GM19438 (cell line): Measurements from ENCODE around the gene PIAS2.
"Not testable (repeated sequence)": the region's sequence is repeated elsewhere in the genome, so short reads cannot be mapped to it uniquely, and the experiment has no call there.

ENCODE experiments used
- ATAC-seq: cut with Tn5 transposase; IDR thresholded peaks from one replicate; pipeline ENCODE4 v1.9.1; 2021; ENCODE audit warnings: low read depth; ENCODE audit not compliant: unreplicated experiment

PIAS2 gene

DNA sequence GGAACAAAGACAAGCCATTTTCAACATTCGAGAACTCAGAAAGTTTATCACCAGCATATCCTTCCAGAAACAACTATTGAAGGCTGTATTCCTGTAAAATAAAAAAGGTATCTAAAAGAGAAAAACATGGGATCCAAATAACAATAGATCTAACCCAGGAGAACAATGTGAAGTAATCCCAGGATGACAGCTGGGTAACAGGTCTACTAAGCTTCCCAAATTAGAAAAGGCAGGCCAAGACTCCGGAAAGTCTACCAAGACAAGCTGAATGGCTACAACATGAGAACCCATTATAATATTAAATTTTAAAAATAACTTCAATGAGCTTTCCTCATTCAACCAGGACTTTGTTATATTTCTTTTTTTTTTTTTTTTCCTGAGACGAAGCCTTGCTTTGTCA, 6.5 kb downstream of the PIAS2 start:
- no peak for ATAC-seq

DNA sequence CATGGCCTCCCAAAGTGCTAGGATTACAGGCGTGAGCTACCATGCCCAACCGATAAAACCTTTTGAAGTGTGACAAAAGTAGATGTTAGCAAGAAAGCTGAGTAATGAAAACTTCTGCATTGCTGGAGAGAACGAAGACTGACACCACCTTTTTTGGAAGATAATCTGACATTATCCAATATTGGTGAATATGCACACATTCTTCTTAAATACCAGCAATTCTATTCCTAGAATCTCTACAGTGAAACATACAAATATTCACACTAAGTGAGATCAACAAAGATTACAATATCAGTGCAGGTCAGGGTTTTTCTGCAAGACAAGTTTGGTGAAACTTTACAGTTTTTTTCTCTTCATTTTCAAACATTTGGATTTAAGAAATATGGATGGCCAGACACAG, 7.8 kb downstream of the PIAS2 start:
- no peak for ATAC-seq

DNA sequence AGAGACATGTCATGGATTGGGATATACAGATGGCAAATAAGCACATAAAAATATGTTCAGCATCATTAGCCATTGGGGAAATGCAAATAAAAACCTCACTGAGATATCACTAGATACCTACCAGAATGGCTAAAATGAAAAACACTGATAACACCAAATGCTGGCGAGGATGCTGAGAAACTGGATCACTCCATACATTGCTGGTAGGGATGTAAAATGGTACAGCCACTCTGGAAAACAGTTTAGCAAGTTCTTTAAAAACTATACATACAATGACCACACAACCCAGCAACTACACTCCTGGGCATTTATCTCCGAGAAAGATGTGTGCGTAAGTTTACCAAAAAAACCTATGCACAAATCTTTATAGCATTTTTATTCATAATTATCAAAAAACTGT, 13.9 kb downstream of the PIAS2 start:
- ATAC-seq, result no peak

DNA sequence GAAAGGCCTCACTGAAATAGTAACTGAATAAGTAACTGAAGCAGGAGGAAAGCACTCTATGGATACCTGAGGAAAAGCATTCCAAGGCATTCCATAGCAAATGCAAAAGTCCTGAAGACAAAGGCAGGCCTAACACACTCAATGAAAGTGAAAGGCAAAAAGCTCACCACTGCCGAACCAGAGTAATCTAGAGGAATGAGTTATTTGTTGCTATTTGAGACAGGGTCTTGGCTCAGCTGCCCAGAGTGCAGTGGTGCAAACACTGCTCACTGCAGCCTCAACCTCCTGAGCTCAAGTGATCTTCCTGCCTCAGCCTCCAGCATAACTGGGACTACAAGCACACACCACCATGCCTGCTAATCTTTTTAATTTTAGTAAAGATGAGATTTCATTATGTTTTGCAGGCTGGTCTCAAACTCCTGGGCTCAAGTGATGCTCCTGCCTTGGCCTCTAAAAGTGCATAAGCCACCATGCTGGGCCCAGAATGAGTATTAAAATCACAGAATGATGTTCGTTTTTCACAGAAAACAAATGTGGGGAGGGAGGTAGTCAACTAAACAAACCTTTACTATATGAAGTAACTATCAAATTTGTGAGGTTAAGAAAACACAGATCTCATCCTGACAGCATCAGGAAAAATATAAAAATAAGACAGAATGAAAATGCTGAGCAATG, 17.9 kb downstream of the PIAS2 start:
- peak; percentile 82 for ATAC-seq

DNA sequence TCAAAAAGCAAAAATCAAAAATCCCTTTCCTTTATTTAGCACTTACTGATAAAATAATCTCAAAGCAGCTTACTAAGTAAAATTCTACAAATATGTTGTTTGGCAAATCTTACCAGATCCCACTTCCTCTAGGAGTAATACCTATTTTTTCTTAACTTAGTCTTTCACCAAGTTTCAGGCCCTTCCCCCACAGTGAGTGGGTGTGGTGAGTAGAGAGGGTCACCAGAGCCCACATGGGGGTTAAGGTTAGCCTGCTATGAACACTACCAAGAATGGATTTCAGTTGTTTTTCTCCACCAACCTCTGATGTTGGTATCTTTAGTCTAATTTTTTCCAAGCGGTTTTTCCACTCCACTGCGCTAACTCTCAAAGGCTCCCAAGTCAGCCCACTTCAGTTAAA, 23.2 kb downstream of the PIAS2 start:
- no peak for ATAC-seq

DNA sequence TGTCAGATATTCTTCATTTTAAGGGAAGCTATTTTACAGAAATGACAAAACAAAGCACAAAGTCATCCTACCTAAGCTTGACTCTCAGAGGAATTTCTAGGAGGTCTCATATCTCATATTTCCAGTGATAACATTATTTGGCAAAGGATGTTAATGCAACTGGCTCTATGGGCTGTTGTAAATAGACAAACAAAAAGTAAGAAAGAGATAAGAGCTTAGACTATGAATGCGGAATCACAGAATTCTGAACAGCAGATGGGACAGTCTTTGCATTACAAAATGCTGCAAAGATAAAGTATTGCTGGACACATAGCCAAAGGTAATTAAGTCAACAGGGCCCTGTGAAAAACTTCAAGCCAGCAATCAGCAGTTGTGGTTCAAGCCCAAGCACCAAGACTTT, 23.9 kb downstream of the PIAS2 start:
- no peak for ATAC-seq

DNA sequence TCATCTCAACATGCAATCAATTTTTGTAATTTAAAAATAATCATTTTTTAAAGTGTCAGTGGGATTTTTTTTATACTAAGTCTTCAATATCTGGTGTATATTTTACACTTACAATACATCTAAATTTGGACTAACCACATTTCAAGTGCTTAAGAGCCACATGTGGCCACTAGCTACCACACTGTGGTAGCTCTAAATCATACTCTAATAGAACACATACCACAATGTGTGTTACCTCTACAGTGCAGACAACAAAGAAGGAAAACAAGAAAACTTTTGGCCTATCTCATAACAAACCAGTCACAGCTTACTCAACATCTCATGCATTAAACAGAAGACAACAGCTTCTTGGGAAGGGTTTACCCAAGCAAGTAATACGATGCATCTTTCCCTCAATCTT, 24.5 kb downstream of the PIAS2 start:
- ATAC-seq, result no peak

DNA sequence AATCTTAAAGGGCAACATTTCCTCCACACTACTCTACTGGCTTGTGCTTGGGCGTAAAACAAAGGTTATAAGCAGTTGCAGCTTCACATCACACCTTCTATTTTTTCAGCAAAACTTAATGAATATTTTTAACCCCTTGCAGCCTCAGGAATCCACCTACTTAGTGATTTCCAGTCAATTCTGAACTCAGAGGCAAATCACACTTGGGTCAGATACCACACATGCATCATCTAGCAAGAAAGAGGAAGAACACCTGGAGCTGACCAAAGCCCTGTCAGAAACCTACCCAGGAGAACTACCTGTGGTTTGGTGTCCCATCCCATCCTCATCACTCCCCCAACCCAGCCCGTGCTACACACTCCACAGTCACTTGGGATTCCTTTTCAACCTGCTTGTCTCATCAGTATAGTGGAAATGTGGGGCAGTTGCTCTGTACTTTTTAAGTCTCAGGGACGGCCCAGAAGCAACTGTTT, 25.5 kb downstream of the PIAS2 start:
- peak; percentile 75 for ATAC-seq

DNA sequence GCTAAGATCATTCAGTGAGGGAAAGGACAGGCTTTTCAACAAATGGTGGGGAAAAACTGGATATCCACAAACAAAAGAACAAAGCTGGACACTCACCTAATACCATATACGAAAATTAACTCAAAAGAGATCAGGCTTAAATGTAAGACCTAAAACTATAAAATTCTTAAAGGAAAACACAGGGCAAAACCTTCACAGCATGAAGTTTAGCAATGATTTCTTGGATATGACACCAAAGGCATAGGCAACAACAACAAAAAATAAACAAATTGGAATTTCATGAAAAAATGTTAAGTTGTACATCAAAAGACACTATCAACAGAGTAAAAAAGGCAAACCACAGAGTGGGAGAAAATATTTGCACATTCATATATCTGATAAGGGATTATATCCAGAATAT, 28.3 kb downstream of the PIAS2 start:
- ATAC-seq, result no peak

DNA sequence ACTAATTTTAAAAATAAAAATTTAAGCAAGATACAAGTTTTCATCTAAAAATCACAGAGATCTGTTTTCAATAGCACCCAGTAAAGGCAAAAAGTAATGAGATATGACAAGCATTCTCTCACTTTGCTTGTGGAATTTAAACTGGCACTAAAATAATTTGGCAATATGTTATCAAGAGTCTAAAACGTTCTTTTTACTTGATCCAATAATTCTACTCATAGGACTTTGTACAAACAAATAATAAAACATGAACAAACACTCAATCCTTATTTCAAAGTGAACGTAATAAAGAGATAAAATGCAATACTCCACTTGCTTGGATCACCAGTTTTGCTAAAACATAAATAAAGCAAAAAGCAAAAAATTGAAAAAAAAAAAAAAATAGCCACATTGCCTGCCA, 30.4 kb downstream of the PIAS2 start:
- ATAC-seq, result no peak

DNA sequence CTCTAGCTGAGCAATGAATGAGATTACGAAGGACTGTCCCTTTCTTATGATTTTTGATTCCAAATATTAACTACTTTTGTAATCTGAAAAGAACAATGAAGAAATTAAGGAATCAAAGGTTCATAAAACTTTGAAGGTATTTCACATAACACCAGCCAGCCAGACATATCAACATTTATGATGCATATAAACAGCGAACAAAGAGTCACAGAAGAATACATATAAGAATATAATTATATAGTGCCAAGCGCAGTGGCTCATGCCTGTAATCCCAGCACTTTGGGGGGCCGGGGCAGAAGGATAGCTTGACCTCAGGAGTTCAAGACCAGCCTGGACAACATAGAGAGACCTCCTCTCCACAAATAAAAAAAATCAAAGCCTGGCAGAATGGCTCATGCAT, 34.1 kb downstream of the PIAS2 start:
- no peak for ATAC-seq

DNA sequence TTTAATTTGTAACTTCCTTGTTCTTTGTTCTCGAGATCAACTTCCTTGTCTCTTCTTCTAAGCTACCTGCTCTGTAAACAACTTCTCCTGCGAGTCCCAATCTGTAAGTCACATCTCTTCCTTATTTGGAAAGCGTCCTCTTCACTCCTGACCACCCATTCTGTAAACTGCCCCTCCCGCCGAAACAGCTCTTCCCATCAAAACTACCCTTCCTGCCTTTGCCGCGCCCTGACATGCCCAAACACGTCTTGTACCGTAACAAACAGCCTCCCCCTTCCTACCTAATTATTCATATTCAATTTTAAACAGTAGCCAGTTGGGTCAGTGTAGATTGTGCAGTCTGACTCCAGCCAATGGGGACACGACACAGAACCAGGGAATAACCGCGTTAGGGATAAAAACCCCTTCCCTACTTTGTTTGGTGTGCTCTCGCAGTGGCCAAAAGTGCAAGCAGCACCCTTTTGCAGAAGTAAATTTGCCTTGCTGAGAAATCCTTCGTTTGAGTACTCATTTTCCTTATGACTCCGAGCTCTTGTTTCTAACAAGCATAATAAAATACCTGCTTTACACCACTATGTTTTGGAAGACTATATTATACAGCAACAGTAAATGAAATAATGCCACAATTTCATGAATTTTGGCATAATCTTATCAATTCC, 39.8 kb downstream of the PIAS2 start:
- no peak for ATAC-seq

DNA sequence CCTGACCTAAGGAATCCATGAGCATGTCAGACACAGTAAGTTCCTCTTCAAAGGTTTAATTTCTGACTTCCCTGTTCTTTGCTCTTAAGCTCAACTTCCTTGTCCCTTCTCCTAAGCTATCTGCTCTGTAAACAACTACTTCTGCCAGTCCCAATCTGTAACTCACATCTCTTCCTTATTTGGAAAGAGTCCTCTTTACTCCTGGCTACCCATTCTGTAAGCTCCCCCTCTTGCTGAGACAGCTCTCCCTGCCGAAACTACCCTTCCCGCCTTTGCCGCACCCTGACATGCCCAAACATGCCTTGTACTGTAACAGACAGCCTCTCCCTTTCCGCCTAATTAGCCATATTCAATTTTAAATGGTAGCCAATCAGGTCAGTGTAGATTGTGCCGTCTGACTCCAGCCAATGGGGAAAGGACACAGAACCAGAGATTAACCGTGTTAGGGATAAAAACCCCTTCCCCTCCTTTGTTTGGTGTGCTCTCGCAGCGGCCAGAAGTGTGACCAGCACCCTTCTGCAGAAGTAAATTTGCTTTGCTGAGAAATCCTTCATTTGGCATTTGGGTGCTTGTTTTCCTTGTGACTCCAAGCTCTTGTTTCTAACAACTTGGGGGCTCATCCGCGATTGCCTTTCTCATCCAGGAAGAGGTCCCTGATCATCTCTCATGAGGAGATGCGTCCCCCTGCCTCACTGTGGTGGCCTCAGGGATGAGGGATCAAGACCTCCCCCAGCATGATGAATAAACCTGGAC, 49.0 kb downstream of the PIAS2 start:
- no peak for ATAC-seq

DNA sequence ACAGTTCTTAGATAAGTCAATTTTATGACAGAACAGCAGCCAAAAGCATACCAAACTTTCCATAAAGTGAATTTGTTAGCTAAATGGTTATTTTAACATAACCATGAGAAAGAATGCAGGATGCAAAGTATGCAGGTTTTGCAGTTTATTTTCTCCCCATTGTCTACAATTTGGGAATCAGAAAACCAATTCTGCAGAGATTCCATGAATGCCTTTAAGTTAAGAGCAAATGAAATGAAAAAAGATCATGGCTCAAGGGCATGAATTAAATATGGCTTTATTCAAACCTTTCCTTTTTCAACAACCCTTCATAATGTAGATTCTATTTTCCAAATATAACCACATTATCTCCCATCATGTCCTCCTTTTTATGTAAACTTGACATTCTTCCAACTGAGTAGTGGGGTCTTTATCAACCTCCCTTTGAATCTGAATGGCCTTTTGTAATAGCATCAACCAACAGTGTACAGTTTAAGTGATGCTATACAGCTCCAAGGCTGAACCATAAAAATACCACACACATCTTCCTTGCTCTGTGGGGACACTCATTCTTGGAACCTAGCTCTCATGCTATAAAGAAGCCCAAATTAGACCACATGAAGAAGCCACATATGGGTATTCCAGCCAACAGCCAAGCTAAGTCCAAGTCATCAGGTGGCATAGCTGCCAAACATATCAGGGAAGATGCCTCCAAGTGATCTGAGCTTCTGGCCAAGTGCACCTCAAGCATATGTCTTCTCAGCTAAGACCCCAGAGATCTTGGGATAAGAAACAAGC, 49.8 kb downstream of the PIAS2 start:
- ATAC-seq, result no peak

DNA sequence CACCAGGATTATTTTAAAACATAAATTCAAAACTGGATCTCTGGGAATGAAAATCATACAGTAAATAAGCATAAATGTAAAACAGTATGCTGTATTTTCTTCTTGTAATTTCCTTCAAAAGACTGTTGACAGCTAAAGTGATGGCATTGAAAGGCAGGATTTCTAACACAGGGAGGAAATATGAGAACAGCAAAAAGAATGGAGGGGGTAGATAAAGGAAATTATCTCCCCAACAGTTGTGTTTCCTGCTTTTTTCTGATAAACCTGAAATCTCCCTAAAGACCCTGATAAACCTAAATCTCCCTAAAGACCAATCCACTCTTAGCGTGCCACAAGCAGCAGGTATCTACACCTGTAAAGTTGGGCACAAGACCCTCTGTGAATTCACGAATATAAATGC, 50.8 kb downstream of the PIAS2 start:
- no peak for ATAC-seq

DNA sequence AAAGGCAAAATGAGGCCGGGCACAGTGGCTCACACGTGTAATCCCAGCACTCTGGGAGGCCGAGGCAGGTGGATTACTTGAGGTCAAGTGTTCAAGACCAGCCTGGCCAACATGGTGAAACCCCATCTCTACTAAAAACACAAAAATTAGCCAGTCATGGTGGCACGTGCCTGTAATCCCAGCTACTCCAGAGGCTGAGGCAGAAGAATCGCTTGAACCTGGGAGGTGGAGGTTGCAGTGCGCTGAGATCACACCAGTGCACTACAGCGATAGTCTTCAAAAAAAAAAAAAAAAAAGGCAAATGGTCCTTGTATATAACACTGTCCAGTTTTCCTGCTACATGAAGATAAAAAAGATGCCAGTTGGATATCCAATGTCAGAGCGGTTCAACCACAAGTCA, 52.1 kb downstream of the PIAS2 start:
- not testable (repeated sequence) for ATAC-seq

DNA sequence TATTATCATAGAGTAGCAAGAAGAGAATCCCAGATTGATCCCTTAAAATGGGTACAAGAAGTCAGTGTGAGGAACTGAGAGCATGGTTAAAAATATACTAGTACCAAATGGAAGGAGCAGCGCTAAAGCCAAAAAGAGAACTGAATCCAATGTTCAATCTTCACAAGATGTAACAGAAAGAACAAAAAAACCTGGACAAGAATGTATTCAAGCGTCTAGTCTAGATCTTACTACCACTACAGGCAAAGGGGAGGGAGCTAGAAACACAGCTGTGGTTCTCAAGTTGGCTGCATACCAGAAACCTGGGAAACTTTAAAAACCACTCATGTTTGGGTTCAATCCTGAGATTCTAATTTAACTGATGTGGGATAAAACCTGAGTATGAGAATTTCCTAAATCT, 57.5 kb downstream of the PIAS2 start:
- peak; percentile 64 for ATAC-seq

DNA sequence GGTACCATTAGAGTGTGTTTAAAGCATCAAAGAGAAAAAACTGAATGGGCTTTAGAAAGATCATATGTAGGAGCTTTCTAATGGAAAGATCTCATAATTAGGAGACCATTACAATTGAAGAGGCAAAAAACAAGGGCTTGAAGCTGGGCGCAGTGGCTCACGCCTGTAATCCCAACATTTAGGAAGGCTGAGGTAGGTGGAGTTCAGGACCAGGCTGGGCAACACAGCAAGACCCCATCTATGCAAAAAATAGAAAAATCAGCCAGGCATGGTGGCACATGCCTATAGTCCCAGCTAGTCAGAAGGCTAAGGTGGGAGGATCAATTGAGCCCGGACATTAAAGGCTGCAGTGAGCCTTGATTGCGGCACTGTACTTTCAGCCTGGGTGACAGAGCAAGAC, 59.0 kb downstream of the PIAS2 start:
- ATAC-seq, result no peak

DNA sequence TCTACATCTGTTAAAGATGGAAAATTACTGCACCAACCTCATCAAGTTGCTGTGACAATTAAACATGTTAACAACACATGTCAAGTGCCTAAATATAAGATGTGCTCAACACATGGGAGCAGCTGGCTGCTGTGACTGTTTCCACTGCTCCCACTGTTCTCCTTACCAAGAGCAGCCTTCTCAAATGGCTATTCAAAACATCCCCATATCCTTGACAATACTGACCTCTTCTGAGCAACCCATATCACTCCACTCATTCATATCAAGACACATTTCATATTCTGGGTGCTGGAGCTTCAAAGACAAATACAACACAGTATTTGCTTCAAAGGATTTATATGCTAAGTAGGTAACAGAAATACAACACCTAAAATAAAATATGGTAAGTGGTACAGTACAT, 60.3 kb downstream of the PIAS2 start:
- ATAC-seq, result no peak

DNA sequence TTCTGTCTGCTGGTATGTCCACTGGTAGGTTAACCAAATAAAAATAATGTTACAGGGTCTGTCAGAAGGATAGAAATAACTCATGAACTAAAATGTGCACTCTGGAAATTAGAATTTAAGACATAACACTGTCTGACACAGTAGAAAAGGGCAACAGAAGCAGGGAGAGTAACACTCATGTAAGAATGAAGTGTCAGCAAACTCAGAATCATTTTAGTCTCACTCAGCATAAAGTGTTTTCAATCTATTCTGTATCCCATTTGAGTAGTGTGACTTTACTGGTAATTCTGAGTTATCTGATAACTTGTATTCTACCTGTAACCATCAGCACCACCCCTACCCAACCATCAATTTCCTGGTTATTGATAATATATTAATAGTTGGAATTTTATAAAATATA, 68.3 kb downstream of the PIAS2 start:
- no peak for ATAC-seq

DNA sequence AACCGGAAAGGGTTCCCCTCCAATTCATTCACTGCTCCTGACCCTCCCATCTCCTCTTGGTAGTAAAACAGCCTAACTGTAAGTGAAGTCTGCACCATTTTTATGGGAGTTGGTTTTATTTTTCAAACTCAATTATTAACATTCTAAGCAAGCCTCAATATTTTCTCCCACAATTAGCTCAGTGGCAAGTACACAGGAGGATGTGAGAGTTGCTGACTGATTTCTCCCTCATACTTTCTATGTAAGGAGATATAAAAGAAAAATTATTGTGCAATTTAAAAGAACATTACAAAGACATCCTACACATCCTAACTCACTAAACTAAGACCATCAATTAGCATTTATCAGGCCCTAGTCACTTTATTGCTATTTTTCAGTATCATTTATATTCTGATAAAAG, 73.9 kb downstream of the PIAS2 start:
- no peak for ATAC-seq
